HT1080 (cell line): ENCODE measurements around the gene BTF3L4. TPM values are rescaled to one million over a fixed set of nuclear protein-coding genes. Genes with fewer than 3 reads are reported as not detected.
"Not testable (repeated sequence)": the region's sequence is repeated elsewhere in the genome, so short reads cannot be mapped to it uniquely, and the experiment has no call there.

ENCODE experiments used
- DNase-seq: peaks from one replicate; pipeline ENCODE4 v3.0.0-alpha.2; 2015; ENCODE audit warnings: low read depth
- polyA plus RNA-seq, 2 experiments: library from polyadenylated mRNA; depleted of rRNA; stranded (reverse); fragments of >200 nt; gene quantifications; 2 replicates each; pipeline ENCODE4 v1.2.3, GENCODE V29; 2015
- total RNA-seq: library from RNA; depleted of rRNA; stranded (reverse); fragments of >200 nt; shearing (Covaris generic); gene quantifications from 2 replicates; pipeline ENCODE4 v1.2.3, GENCODE V29; 2014; rRNA removed

Gene BTF3L4
- total RNA-seq: 46.4 and 50.8 TPM in 2 replicates
- polyA plus RNA-seq (2015; cell fraction: cytosol; rRNA removed): 74.6 and 75.3 TPM in 2 replicates
- 46.4 and 59.2 TPM in 2 replicates for polyA plus RNA-seq (2015; cell fraction: nucleus; rRNA removed)

GRCh38 chr1:52056163-52056936 is at the start of gene BTF3L4:
TSS of gene BTF3L4 (plus strand) at chr1:52056295. CDS start at chr1:52059848, 3,553 bp downstream.
- DNase-seq: peak; percentile 95

GRCh38 chr1:52007215-52008002 is 48.7 kb upstream of the BTF3L4 start:
- DNase-seq: no peak

GRCh38 chr1:52008071-52008809 is 47.9 kb upstream of the BTF3L4 start:
- DNase-seq: no peak

GRCh38 chr1:52022133-52022532 is 34.0 kb upstream of the BTF3L4 start:
- DNase-seq: no peak

GRCh38 chr1:52026278-52026677 is 29.8 kb upstream of the BTF3L4 start:
- DNase-seq: no peak

DNA sequence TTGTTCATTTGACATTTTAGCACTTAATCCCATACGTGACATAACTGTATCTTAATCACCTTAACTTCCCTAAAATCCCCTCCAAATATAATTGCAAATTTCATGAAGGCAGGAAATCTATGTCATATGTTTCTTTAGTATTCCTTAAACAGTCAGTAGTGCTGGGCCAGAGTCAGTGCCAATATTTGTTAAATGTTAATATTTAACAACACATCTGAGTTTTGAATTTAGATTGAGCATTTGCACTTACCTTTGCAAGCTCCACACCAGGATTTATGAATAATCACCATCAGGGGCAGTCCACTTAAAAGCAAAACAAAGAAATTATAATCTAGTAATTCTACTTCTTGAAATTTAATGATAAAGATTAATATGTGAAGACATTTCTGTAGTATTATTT is 27.8 kb upstream of the BTF3L4 start:
- no peak for DNase-seq

DNA sequence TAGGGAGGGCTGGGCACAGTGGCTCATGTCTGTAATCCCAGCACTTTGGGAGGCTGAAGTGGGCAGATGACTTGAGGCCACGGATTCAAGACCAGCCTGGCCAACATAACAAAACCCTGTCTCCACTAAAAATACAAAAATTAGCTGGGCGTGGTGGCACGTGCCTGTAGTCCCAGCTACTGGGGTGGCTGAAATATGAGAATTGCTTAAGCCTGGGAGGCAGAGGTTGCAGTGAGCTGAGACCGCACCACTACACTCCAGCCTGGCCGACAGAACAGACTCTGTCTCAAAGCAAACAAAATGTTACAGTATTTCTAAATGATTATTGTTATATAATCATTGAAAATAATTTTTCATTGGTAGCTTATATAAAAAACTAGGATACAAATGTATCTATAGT is 27.3 kb upstream of the BTF3L4 start:
- DNase-seq: not testable (repeated sequence)

GRCh38 chr1:52032124-52032784 is 23.8 kb upstream of the BTF3L4 start:
- DNase-seq: no peak

DNA sequence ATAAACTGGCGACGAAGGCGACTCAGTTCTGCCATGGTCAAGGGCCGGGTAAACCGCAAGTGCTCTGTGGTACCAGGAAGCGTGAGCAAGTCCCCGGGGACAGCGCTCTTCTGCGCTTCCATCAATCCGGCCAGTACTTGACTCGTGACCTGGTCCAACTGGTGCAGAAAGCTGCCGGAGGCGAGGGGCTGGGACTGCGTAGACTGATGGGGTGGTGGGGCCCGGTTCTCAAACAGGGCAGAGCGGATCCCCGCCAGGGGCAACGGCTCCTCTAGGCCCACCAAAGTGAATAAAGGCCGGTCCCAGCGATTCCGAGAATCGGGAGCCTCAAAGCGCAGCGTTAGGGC is 23.3 kb upstream of the BTF3L4 start:
- peak; percentile 44 for DNase-seq

- peak; percentile 86 for DNase-seq
Observed at GRCh38 chr1:52033190-52034049, 22.7 kb upstream of the BTF3L4 start, which contains the start of gene KTI12. TSS of gene KTI12 (minus strand) at chr1:52033810. CDS start at chr1:52033761, 49 bp downstream.

GRCh38 chr1:52034050-52034384 is 22.1 kb upstream of the BTF3L4 start:
- DNase-seq: no peak

DNA sequence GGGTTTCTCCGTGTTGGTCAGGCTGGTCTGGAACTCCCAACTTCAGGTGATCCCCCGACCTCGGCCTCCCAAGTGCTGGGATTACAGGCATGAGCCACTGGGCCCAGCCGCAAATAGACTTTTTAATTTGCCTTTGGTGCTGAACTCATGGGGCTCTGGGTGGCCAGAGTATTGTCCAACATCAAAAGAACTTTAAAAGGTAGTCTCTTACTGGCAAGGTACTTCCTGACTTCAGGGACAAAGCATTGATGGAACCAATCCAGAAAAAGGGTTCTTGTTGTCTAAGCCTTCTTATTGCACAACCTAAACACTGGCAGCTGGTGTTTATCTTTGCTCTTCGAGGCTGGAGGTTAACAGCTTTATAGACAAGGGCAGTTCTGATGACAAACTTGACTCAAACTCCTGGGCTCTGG is 18.7 kb upstream of the BTF3L4 start:
- DNase-seq: no peak

GRCh38 chr1:52037909-52038308 is 18.2 kb upstream of the BTF3L4 start:
- DNase-seq: no peak

DNA sequence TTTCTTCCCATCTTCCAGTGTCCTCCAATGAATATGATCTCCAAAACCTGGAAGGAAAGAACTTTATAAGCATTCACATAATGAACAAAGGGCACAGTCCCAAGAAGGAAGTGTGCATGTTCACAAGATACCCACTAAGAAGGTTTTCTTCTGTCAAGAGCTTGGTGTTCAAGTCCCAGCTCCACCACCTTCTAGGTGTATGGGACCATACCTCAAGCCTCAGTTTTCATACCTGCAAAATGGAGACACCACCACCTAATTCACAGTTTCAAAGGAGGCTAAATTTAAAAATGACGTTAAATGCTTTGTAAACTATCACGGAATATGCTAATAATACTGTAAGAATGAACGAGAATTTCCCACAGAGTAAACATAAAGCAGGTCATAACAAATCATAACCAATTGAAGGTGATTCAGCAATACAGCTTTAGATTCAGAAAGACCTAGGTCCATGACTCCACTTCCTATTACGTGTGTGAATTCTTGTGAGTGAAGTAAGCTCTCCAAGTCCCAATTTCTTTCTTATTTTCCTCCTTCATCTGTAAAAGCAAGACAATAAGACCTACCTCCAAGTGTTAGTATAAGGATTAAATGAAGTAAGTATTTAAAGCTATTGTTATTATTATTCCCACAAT is 14.4 kb upstream of the BTF3L4 start:
- no peak for DNase-seq

DNA sequence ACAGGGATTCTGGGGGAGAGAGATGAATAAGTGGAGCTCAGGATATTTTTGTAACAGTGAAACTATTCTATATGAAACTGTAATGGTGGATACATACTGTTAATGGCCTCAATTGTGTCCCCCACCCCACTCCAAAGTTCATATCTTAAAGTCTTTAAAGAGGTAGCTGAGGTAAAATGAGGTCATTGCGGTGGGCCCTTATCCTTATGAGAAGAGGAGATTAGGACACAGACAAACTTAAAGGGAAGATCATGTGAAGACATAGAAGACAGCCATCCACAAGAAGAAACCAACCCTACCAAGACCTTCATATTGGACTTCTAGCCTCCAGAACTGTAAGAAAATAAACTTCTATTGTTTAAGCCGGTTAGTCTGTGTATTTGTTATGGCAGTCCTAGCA is 10.9 kb upstream of the BTF3L4 start:
- no peak for DNase-seq

- DNase-seq: not testable (repeated sequence)
Observed at GRCh38 chr1:52045666-52046195, 10.4 kb upstream of the BTF3L4 start.

DNA sequence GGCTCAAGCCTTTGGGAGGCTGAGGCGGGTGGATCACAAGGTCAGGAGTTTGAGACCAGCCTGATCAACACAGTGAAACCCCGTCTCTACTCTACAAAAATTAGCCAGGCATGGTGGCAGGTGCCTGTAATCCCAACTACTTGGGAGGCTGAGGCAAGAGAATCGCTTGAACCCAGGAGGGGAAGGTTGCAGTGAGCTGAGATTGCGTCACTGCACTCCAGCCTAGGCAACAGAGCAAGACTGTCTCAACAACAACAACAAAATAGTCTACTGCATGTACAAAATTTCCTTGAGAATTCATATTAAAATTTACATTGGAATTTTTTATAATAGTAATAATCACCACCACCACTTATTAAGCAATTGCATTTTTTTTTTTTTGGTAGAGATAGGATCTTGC is 6.8 kb upstream of the BTF3L4 start:
- not testable (repeated sequence) for DNase-seq

- DNase-seq: no peak
Observed at GRCh38 chr1:52053862-52054261, 2.2 kb upstream of the BTF3L4 start.

- no peak for DNase-seq
Observed at GRCh38 chr1:52054496-52055065, 1.5 kb upstream of the BTF3L4 start.
